Stimulated activated CD8-positive, alpha-beta memory T cell treated with anti-CD3 and anti-CD28 coated beads, Interleukin-12 subunit alpha, Interleukin-12 subunit beta, amount 100 ng/mL, for 24 hours (primary cell): ENCODE measurements around the gene KIAA0753.

Experiments
- DNase-seq: peaks from one replicate; pipeline ENCODE4 v3.0.0-alpha.2; 2020; ENCODE audit errors: extremely low read depth

Gene KIAA0753

GRCh38 chr17:6548578-6549330 is 91.8 kb downstream of the KIAA0753 start:
- DNase-seq, result no peak

- no peak for DNase-seq
These were observed 92.5 kb downstream of the KIAA0753 start for GRCh38 chr17:6548034-6548433.

- no peak for DNase-seq
These were observed 93.2 kb downstream of the KIAA0753 start for GRCh38 chr17:6547336-6547735.

GRCh38 chr17:6546069-6546718 is 94.3 kb downstream of the KIAA0753 start:
- no peak for DNase-seq

GRCh38 chr17:6545291-6545690 is 95.2 kb downstream of the KIAA0753 start:
- no peak for DNase-seq

- no peak for DNase-seq
These were observed 96.5 kb downstream of the KIAA0753 start for GRCh38 chr17:6544011-6544370.

- DNase-seq, result no peak
These were observed 97.2 kb downstream of the KIAA0753 start for GRCh38 chr17:6543079-6544010.

GRCh38 chr17:6542577-6542976 is 97.9 kb downstream of the KIAA0753 start:
- DNase-seq, result no peak

- no peak for DNase-seq
These were observed 98.6 kb downstream of the KIAA0753 start for GRCh38 chr17:6541886-6542285.

GRCh38 chr17:6539871-6540270 is 100.6 kb downstream of the KIAA0753 start:
- DNase-seq, result no peak

GRCh38 chr17:6536566-6537065 is 103.9 kb downstream of the KIAA0753 start:
- DNase-seq, result no peak

GRCh38 chr17:6536053-6536452 is 104.5 kb downstream of the KIAA0753 start:
- no peak for DNase-seq

- DNase-seq, result no peak
These were observed 105.5 kb downstream of the KIAA0753 start for GRCh38 chr17:6534846-6535514.

- DNase-seq, result no peak
These were observed 108.0 kb downstream of the KIAA0753 start for GRCh38 chr17:6532441-6532885.

GRCh38 chr17:6531575-6531974 is 108.9 kb downstream of the KIAA0753 start:
- no peak for DNase-seq

- no peak for DNase-seq
These were observed 110.1 kb downstream of the KIAA0753 start for GRCh38 chr17:6530324-6530920.

- no peak for DNase-seq
These were observed 112.0 kb downstream of the KIAA0753 start for GRCh38 chr17:6528557-6528956.
